ENCODE results near the gene IQGAP2.
"Not testable (repeated sequence)": the region's sequence is repeated elsewhere in the genome, so short reads cannot be mapped to it uniquely, and the experiment has no call there.

Gene IQGAP2

GRCh38 chr5:76652809-76653414, 249.8 kb downstream of the IQGAP2 start:
- DNase-seq (ENCODE audit: low read depth in 3 of 3), result no peak

GRCh38 chr5:76657091-76657490, 254.0 kb downstream of the IQGAP2 start:
- DNase-seq (ENCODE audit: low read depth in 3 of 3), result no peak

- DNase-seq (ENCODE audit: low read depth in 3 of 3), result no peak
Measured at GRCh38 chr5:76657683-76658311, 254.7 kb downstream of the IQGAP2 start.

- DNase-seq (ENCODE audit: low read depth in 3 of 3), result no peak
Measured at GRCh38 chr5:76660360-76660759, 257.3 kb downstream of the IQGAP2 start.

- DNase-seq (ENCODE audit: low read depth in 3 of 3), result no peak
Measured at GRCh38 chr5:76662521-76662920, 259.4 kb downstream of the IQGAP2 start.

- DNase-seq (ENCODE audit: low read depth in 3 of 3), result no peak
Measured at GRCh38 chr5:76663573-76663972, 260.5 kb downstream of the IQGAP2 start.

- DNase-seq (ENCODE audit: low read depth in 3 of 3), result no peak
Measured at GRCh38 chr5:76664079-76664478, 261.0 kb downstream of the IQGAP2 start.

GRCh38 chr5:76667495-76667894, 264.4 kb downstream of the IQGAP2 start:
- no peak for DNase-seq (ENCODE audit: low read depth in 3 of 3)

- no peak for DNase-seq (ENCODE audit: low read depth in 3 of 3)
Measured at GRCh38 chr5:76669245-76669644, 266.2 kb downstream of the IQGAP2 start.

GRCh38 chr5:76670508-76670907, 267.4 kb downstream of the IQGAP2 start:
- DNase-seq (ENCODE audit: low read depth in 3 of 3), result no peak

- DNase-seq (ENCODE audit: low read depth in 3 of 3), result no peak
Measured at GRCh38 chr5:76672242-76672641, 269.2 kb downstream of the IQGAP2 start.

GRCh38 chr5:76673125-76673524, 270.0 kb downstream of the IQGAP2 start:
- no peak for DNase-seq (ENCODE audit: low read depth in 3 of 3)

GRCh38 chr5:76674330-76675066, 271.4 kb downstream of the IQGAP2 start:
- no peak for DNase-seq (ENCODE audit: low read depth in 3 of 3)

- DNase-seq (ENCODE audit: low read depth in 3 of 3), result no peak
Measured at GRCh38 chr5:76675364-76675763, 272.3 kb downstream of the IQGAP2 start.

GRCh38 chr5:76677849-76678472, 274.9 kb downstream of the IQGAP2 start:
- no peak for DNase-seq (ENCODE audit: low read depth in 3 of 3)

- DNase-seq (ENCODE audit: low read depth in 3 of 3), result no peak
Measured at GRCh38 chr5:76679231-76679630, 276.1 kb downstream of the IQGAP2 start.

GRCh38 chr5:76680826-76681225, 277.7 kb downstream of the IQGAP2 start:
- not testable (repeated sequence) for DNase-seq (ENCODE audit: low read depth in 3 of 3)

- no peak for DNase-seq (ENCODE audit: low read depth in 3 of 3)
Measured at GRCh38 chr5:76681287-76681686, 278.2 kb downstream of the IQGAP2 start.

GRCh38 chr5:76682387-76682786, 279.3 kb downstream of the IQGAP2 start:
- DNase-seq (ENCODE audit: low read depth in 3 of 3), result no peak

GRCh38 chr5:76683816-76684731, 281.0 kb downstream of the IQGAP2 start:
- no peak for DNase-seq (ENCODE audit: low read depth in 3 of 3)

- no peak for DNase-seq (ENCODE audit: low read depth in 3 of 3)
Measured at GRCh38 chr5:76684756-76685519, 281.9 kb downstream of the IQGAP2 start.

Measured in stimulated activated CD4-positive, alpha-beta T cell treated with anti-CD3 and anti-CD28 coated beads, TNF-alpha, amount 100 ng/mL, for 4 hours (primary cell).